Activated CD4-positive, alpha-beta T cell treated with anti-CD3 and anti-CD28 coated beads for 24 hours (primary cell): ENCODE data around the gene GNS.

Experiments used
- DNase-seq, 2 donors: peaks; one replicate each; pipeline ENCODE4 v3.0.0-alpha.2; 2020; ENCODE audit warnings: low read depth in 2 of 2

The GNS gene

GRCh38 chr12:64759035-64759894 is at the start of gene GNS:
GNS (minus strand) TSS chr12:64759406; CDS start chr12:64759276, 130 bp downstream.
- peak; percentile 95 for DNase-seq

- DNase-seq: no peak
These were observed 48.9 kb upstream of the GNS start for GRCh38 chr12:64808110-64808509.

GRCh38 chr12:64806593-64807460 is 47.6 kb upstream of the GNS start:
- no peak for DNase-seq

DNA sequence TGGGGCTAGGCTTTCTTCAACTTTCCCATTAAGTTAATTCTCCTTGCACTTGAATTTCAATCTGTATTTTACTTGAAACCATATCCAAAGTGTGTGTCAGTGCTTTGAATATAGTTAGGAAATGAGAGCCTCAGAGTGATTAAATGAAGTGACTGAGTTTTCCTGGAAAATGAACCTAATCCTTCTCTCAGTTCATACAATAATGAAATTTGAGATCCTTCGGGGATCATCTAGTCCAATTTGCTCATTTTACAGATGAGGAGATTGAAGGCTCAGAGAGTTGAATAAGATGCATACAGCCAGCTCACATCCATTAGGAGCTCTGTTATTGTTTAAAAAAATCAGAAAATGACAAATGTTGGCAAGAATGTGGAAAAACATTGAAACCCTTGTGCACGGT is 47.0 kb upstream of the GNS start:
- no peak for DNase-seq

GRCh38 chr12:64802180-64802775 is 43.1 kb upstream of the GNS start:
- DNase-seq: peak; percentile 36 to 48

DNA sequence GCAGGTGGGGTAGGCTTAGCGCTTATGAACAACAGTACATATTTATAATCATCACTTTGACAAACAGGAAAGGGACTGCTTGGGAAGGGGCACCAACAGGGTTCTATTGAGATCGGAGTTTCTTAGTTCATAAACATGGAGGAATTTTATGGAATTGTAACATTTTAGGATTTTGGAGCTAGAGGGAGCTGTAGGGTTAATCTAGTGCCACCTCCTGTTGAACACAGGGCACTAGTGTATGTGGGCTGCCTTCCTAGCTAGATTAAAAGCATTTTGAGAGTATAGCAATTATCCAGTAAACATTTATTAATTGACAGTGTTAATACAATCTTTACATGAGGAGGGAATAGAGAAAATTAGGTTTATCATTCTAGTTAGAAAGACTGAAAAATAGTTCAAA is 42.2 kb upstream of the GNS start:
- no peak for DNase-seq

DNA sequence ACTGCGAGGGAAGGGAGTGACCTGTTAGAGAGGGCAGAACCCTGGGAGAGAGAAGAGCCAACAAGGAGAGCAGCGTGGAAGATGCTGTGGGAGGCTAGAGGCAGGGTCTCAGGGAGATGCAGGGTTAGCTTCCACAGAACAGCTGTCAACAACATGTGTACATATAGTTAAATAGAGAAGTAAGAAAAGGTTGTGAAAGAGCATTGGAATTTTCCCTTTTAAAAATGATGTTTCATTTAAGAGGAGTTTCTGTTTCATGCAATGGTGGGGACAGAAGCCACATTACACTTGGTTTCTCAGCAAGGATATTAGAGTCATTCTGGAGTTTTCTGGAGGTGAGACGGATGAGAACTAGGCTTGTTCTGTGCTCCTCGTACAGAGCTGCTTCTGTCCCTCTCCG is 41.4 kb upstream of the GNS start:
- no peak for DNase-seq

- DNase-seq: no peak
These were observed 39.0 kb upstream of the GNS start for GRCh38 chr12:64798165-64798564.

DNA sequence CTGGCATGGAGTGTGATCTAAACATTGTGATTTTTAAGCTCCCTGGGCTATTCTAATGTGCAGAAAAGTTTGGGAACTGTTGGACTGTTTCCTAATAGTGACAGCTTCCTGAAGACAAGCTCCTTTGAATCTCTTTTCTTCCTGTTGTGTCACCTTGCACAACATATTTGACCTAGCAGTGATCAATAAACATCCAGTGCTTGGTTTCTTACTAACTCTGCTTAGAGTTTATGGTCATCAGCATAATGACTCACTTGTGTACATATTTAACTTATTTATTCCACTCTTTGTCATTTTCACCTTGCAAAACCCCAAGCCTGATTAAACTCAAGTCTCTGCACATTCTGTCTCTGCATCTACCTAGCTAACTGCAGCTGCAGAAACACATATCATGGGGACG is 38.0 kb upstream of the GNS start:
- no peak for DNase-seq

DNA sequence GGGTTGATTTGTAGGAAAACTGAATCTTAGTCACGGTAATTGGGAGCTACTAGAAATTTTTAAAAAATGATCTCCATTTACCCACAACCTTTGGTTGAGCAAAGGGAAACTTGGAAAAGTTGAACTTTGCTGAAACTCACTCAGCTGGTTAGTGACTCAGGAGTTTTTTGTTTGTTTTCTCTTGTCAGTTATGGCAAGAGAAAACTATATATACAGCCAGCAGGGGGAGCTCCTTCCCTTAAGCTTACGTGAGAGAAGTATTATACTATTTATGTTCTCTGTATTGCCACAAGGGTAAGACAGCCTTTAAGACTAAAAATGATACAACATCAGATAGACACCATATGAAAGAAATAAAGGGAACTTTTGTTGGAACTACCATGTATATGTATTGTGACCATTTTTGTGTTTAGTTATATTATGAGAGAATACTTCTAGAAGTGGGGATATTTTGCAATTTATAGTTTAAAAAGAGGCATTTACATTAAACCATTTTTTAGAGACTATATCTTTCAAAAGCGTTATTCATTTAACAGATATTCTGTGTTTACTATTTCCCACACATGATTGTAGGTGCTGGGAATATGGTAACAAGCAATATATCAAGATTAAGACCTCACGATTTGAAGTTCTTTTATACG is 37.1 kb upstream of the GNS start:
- peak in 1 of 2 donors; percentile 65 for DNase-seq

GRCh38 chr12:64794305-64794704 is 35.1 kb upstream of the GNS start:
- DNase-seq: no peak

DNA sequence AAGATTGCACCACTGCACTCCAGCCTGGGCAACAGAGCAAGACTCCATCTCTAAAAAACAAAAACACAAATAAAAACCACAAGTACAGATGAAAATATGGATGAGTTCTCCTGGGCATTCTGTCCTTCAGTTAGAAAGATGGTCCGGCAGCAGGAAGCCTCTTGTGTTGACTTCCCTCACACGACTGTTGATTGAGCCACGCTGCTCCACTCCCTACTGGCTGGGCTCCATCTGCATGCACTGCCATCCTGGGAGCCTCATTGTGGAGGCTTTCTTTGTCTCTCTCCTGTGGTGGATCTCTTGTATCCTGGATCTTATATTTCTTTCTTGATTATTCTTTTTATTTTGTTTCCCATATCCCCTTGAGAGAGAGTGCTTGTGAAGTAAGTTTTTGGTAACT is 34.4 kb upstream of the GNS start:
- no peak for DNase-seq

GRCh38 chr12:64792128-64792527 is 32.9 kb upstream of the GNS start:
- DNase-seq: no peak

GRCh38 chr12:64791036-64791435 is 31.8 kb upstream of the GNS start:
- DNase-seq: no peak

GRCh38 chr12:64790166-64790565 is 31.0 kb upstream of the GNS start:
- no peak for DNase-seq

DNA sequence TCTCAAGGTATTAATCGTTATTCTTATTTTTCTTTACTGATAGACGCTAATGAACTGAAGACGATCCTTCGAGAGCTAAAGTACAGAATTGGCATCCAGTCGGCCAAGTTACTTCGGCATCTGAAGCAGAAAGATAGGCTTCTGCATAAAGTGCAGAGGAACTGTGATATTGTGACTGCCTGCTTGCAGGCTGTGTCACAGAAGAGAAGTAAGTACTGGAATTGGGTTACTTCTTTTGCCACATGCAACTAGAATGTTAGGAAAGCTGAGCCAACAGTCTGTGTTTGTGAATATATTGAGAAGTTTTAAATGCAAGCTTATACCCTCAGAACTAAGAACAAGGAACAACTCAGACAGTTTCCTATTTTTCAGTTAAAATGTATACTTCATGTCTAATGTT is 26.6 kb upstream of the GNS start:
- no peak for DNase-seq

- DNase-seq: no peak
These were observed 23.1 kb upstream of the GNS start for GRCh38 chr12:64782191-64782876.

DNA sequence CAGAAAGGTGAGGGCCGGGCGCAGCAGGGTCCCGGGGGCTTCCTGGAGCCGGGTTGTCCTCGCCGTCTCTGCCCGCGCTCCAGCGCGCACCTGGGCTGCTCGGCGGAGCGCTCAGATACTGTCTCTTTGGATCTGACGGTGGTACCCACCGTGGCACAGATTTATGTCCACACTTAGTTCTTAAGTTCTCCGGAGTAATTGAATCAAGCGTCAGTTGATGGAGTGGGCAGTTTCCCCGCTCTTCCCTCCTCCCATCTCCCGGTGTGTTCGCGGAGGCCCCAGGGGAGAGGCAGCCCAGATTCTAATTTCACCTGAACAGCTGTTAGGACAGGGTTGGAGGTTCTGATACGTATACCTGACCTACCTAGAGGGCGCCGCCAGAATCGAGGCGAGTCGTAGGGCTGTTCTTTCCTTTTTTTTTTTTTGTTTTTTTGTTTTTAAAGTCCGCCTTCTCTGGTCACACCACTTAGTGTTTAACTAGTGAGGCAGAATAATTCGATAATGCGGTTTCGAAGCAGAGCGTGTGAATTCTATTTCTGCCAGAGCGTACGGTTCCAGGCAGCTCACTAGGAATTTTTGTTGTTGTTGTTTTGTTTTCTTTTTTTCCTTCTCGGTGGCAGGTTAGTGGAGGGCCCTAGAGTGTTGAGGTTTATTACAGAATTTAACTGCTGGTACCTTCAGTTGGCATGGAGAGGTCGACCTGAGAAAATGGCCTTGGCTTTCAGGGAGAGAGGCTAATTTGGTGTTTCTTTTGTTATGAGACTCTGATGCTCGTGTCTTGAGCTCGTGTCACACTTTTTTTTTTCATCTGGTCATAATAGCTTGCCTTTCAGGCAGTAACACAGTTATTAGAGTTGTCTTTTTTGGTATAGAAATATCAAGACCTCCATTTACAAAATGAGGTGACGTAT is 22.3 kb upstream of the GNS start:
- DNase-seq: no peak

- no peak for DNase-seq
These were observed 21.5 kb upstream of the GNS start for GRCh38 chr12:64780531-64781279.

DNA sequence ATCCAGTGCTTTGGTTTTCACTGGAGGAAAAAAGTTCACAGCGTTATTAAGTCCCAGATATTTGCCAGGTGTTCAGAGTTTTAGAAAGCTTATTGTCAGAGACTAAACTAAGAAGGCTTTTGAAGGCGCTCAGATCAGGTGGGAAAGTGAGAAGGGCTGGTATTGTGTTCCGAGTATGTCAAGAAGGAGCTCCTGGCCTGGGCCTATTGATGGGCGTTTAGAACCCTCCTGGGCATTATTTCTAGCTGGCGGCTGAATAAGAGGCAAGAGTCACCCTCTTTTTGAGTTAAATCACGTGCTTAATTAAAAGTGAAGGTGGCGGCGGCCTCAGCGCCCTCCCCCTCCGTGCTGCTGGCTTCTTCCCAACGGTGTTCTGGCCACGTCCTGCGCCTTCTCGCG is 20.9 kb upstream of the GNS start:
- DNase-seq: no peak
